Activated CD8-positive, alpha-beta T cell treated with anti-CD3 and anti-CD28 coated beads for 36 hours (primary cell): ENCODE data around the gene UBR2. TPM values are rescaled to one million over a fixed set of nuclear protein-coding genes. Genes with fewer than 3 reads are reported as not detected.

Experiments used
- ATAC-seq: fragments of 200-7000 bp; cut with Tn5 transposase; one replicate; pipeline ENCODE4 v1.10.0; 2021; ENCODE audit warnings: mild to moderate bottlenecking, moderate library complexity
- CTCF ChIA-PET: fragments of 350-600 bp; sonication (Branson Sonifier 250); formaldehyde crosslinking; loops from one replicate; lab custom pipeline; 2021; ENCODE audit warnings: antibody characterized with exemption; lab: Charles Lee
- POLR2A ChIA-PET: fragments of 350-600 bp; sonication (Branson Sonifier 250); formaldehyde crosslinking; loops from one replicate; lab custom pipeline; 2021; ENCODE audit warnings: antibody characterized with exemption; lab: Charles Lee
- DNase-seq: peaks from one replicate; pipeline ENCODE4 v3.0.0-alpha.2; 2020
- H3K27ac Mint-ChIP-seq: one replicate; pipeline ENCODE4 v1.8.0; 2021; ENCODE audit warnings: mild to moderate bottlenecking, mixed read lengths
- H3K27me3 Mint-ChIP-seq: one replicate; pipeline ENCODE4 v1.8.0; 2021; ENCODE audit warnings: mixed read lengths
- H3K36me3 Mint-ChIP-seq: one replicate; pipeline ENCODE4 v1.8.0; 2021; ENCODE audit warnings: low read depth, mixed read lengths
- H3K4me1 Mint-ChIP-seq: one replicate; pipeline ENCODE4 v1.8.0; 2021; ENCODE audit warnings: low read depth, mixed read lengths
- H3K4me3 Mint-ChIP-seq: one replicate; pipeline ENCODE4 v1.8.0; 2021; ENCODE audit warnings: mild to moderate bottlenecking, moderate library complexity, mixed read lengths
- H3K9me3 Mint-ChIP-seq: one replicate; pipeline ENCODE4 v1.8.0; 2021; ENCODE audit warnings: mixed read lengths
- CTCF ChIP-seq: fragments of 200-600 bp; IDR thresholded peaks from one replicate; pipeline ENCODE4 v1.8.0; 2022; ENCODE audit warnings: antibody characterized with exemption, mild to moderate bottlenecking
- intact Hi-C: fragments of 100-400 bp; cut with micrococcal nuclease; formaldehyde crosslinking; loops from one replicate; pipeline ENCODE4 v1.10.0; 2022
- total RNA-seq, 2 experiments: library from RNA; stranded (reverse); gene quantifications; one replicate each; pipeline ENCODE4 v1.2.3, GENCODE V29; 2021

UBR2 gene
- total RNA-seq, 2 experiments from 2014 or later, result 24.5 to 25.8 TPM

- no peak overlapping the region for H3K27ac Mint-ChIP-seq
- intact Hi-C loops, result no loop called here
- ATAC-seq, result no peak
- peaks cover 2% of the 10 kb centered on the region for H3K4me1 Mint-ChIP-seq
- no peak overlapping the region for H3K4me3 Mint-ChIP-seq
- H3K36me3 Mint-ChIP-seq, result no peaks in the 10 kb centered on the region
- H3K27me3 Mint-ChIP-seq, result no peaks in the 10 kb centered on the region
- DNase-seq, result no peak
- CTCF ChIA-PET, result interaction anchor here (2.2 to 4.3 kb wide), 4 partner anchors 17 to 222 kb away, joined by 7 to 43 read pairs (median 20); no protein-coding TSS in a partner anchor
- no peak for TF ChIP-seq CTCF
- POLR2A ChIA-PET, result no interaction called here
- no peaks in the 10 kb centered on the region for H3K9me3 Mint-ChIP-seq
Measured at GRCh38 chr6:42530296-42530695, 33.5 kb upstream of the UBR2 start.

- Mint-ChIP-seq H3K36me3 (no peaks in the 10 kb centered on the region), H3K27me3 (no peaks in the 10 kb centered on the region), H3K4me3 (no peak overlapping the region), H3K27ac (no peak overlapping the region), H3K4me1 (peaks cover 2% of the 10 kb centered on the region), H3K9me3 (no peaks in the 10 kb centered on the region)
- ATAC-seq (no peak), DNase-seq (no peak)
- no peak for TF ChIP-seq CTCF
- intact Hi-C loops, result no loop called here
- ChIA-PET CTCF (interaction anchor here (1.2 to 4.3 kb wide), 28 partner anchors 9 to 314 kb away, joined by 3 to 43 read pairs (median 6); no protein-coding TSS in a partner anchor), POLR2A (interaction anchor here (0.9 kb wide), 1 partner anchor 198 kb away, joined by 3 read pairs; no protein-coding TSS in a partner anchor)
Measured at GRCh38 chr6:42530751-42531150, 33.1 kb upstream of the UBR2 start.

GRCh38 chr6:42532038-42532669 lies 31.7 kb upstream of the UBR2 start:
- H3K9me3 Mint-ChIP-seq, result no peaks in the 10 kb centered on the region
- DNase-seq, result peak; percentile 25

GRCh38 chr6:42533794-42534193 lies 30.0 kb upstream of the UBR2 start:
- no peak for DNase-seq
- no peaks in the 10 kb centered on the region for H3K27me3 Mint-ChIP-seq
- no peak overlapping the region for H3K4me3 Mint-ChIP-seq
- no peak for TF ChIP-seq CTCF
- intact Hi-C loops, result no loop called here
- ChIA-PET CTCF (interaction anchor here (0.9 to 5.7 kb wide), 6 partner anchors 12 to 250 kb away, joined by 3 to 62 read pairs (median 18); no protein-coding TSS in a partner anchor), POLR2A (no interaction called here)
- peaks cover 2% of the 10 kb centered on the region for H3K4me1 Mint-ChIP-seq
- H3K27ac Mint-ChIP-seq, result no peak overlapping the region
- H3K9me3 Mint-ChIP-seq, result no peaks in the 10 kb centered on the region
- no peaks in the 10 kb centered on the region for H3K36me3 Mint-ChIP-seq
- no peak for ATAC-seq

More at GRCh38 chr6:42532038-42532669, 31.7 kb upstream of the UBR2 start:
- H3K36me3 Mint-ChIP-seq, result no peaks in the 10 kb centered on the region
- ATAC-seq, result peak; percentile 75
- ChIA-PET POLR2A (no interaction called here), CTCF (interaction anchor here (0.8 to 4.3 kb wide), 71 partner anchors 8 to 318 kb away, joined by 3 to 43 read pairs (median 4); partner anchors contain the start of gene UBR2)
- no peak overlapping the region for H3K27ac Mint-ChIP-seq
- intact Hi-C loops, result no loop called here
- no peaks in the 10 kb centered on the region for H3K27me3 Mint-ChIP-seq
- peaks cover 2% of the 10 kb centered on the region for H3K4me1 Mint-ChIP-seq
- TF ChIP-seq CTCF, result peak; percentile 96
- H3K4me3 Mint-ChIP-seq, result no peak overlapping the region

- ChIA-PET CTCF (interaction anchor here (0.9 to 5.7 kb wide), 4 partner anchors 9 to 277 kb away, joined by 3 to 62 read pairs (median 6); no protein-coding TSS in a partner anchor), POLR2A (interaction anchor here (1.4 kb wide), 1 partner anchor 134 kb away, joined by 4 read pairs; no protein-coding TSS in a partner anchor)
- DNase-seq, result no peak
- no peaks in the 10 kb centered on the region for H3K4me1 Mint-ChIP-seq
- no peak overlapping the region for H3K27ac Mint-ChIP-seq
- no peaks in the 10 kb centered on the region for H3K36me3 Mint-ChIP-seq
- no peak for TF ChIP-seq CTCF
- ATAC-seq, result no peak
- no peaks in the 10 kb centered on the region for H3K27me3 Mint-ChIP-seq
- no peak overlapping the region for H3K4me3 Mint-ChIP-seq
- intact Hi-C loops, result no loop called here
- no peaks in the 10 kb centered on the region for H3K9me3 Mint-ChIP-seq
Measured at GRCh38 chr6:42537536-42537935, 26.3 kb upstream of the UBR2 start.
